IPS DF 19.7 (cell line): Measurements from ENCODE around the gene TTLL4.

Source experiments
- DNase-seq: peaks from one replicate; pipeline ENCODE4 v3.0.0-alpha.2; 2013; ENCODE audit warnings: low read depth, low spot score

TTLL4 gene

DNA sequence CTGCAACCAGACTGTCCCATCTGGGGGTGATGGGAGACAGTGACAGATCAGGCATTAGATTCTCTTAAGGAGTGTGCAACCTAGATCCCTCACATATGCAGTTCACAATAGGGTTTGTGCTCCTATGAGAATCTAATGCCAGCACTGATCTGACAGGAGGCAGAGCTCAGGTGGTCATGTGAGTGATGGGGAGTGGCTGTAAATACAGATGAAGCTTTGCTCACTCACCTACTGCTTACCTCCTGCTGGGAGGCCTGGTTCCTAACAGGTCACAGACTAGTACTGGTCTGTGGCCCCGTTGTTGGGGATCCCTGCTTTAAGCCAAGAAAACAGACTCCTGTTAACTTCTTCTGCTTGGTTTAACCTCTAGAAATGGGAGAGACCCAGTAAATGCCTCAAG, 74.5 kb downstream of the TTLL4 start:
- DNase-seq: no peak

GRCh38 chr2:218786133-218786532, 75.5 kb downstream of the TTLL4 start:
- DNase-seq: no peak

DNA sequence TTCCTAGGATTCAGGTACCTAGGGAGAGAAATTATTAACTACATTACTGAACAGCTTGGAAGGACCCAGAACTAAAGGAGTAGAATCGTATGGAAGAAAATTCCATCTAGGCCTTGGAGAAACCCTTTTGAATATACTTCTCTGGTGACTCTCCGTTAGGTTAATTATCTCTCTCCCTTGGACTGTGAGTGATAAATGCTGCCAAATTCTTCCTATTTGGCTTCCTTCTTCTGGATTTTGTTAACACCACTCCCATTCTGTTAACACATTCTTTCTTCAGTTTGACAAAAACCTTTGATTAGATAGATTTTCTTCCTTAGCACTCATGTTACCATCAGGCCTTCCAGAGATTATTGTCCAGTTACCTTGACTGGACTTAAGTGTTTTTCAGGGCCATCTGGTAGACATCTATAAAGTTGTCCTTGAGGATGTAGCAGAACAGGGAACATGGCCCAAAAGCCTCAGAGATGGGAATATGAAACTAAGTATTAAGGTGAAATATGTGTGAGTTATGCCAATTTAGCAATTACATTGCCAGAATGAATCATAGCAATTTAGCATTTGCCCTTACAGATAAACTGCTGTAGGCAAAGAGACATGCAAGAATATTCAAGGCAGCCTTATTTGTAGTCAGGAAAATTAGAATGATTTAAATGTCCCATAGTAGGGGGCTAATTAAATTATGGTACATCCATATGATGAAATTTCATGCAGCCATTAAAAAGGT, 78.1 kb downstream of the TTLL4 start:
- DNase-seq: no peak

DNA sequence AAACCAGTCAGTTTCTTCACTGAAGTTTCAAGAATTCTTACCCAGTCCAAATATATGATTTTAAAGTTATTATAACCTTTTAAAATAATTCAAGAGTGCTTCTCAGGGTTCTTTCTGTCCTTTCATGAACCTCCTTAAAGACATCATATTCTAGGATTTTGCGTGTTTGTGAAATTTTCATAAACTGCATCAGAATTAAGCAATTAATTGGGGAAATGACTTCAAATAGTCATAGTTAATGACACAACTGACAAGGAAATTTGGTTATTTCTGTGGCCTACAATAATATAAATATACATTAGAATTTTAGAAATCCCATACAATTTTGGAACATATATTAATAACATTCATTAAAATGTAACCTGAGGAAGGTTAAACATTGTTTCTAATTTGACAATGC, 81.8 kb downstream of the TTLL4 start:
- no peak for DNase-seq

DNA sequence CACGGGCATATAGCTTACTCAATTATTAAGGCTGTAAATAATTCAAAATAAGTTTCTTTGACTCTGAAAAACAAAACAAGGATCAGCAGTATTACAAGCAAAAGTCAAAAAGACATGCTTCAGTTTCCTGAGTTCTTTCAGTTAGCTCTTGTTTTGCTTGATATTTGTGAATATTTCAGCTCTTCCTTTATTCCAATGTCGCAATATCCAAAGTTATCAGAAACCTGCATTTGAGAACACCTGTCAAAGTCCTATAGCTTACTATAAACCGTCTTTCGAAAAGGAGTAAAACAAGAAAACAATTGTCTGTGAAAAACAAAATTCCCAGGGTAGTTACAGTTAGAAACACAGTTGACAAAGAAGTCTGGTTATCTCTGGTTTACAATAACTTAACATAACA, 86.1 kb downstream of the TTLL4 start:
- DNase-seq: no peak

DNA sequence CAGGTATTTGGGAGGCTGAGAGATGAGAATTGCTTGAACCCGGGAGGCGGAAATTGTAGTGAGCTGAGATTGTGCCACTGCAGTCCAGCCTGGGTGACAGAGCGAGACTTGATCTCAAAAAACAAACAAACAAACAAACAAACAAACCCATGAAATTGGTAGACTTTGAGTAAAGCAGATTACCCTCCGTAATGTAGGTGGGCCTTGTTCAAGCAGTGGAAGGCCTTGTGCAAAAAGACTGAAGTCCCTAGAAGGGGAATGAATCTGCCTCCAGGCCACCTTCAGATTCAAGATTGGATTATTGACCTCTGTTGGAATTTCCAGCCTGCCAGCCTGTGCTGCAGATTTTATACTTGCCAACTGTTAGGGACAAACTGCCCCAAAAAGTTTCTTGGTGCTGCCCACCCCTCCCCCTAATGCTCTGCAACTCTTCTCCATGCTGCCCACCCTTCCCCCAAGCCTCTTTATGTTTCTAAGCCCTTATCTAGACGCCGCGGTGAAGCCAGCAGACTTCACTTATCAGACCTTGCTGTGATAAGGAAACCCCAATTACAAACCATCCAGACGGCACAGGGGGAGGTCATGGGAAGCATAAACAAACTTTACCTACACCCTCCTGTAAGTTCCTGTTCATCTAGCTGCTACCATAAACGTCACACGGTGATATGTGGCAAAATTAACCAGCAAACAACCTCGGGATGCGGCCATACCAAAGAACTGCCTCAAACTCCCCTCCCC, 88.3 kb downstream of the TTLL4 start:
- DNase-seq: no peak

DNA sequence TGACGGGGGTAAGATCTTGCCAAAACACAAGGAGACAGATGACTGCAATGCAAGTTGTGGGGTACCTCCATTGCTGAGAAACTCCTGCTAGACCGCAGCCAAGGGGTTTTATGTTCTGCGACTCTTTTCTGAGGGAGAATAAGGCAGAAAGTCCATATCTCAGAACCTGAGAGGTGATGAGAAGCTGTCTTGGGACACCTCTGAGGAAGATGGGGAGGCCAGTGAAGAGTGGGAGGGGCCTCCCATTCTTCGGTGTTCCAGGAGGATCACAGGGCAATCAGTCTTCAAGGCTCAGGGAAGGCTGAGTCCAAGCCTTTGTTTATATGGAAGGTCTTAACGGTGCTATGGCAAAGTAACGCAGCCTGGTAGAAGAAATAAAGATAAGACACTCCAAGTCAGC, 89.4 kb downstream of the TTLL4 start:
- DNase-seq: no peak

DNA sequence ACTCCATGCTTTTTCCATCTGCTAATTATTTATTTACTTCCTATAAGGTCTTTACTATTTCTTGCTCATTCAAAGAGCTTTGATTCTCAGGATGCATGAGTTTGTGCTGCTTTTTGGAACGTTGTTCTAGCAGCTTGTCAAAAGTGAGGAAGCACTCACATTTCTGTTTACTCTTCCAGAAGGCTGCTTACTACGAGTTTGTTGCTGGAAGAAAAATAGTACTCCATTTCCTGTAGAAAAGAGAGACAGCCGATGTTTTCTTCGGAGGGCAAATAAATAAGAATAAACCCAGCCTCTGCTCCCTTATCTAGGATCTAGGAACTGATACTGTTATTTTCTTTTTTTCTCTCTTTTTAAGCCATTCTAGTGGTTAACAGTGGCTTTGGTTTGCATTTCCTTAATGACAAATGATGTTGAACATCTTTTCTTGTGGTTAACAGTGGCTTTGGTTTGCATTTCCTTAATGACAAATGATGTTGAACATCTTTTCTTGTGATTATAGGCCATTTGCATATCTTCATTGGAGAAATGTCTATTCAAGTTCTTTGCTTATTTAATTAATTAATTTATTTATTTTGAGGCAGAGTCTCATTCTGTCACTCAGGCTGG, 91.9 kb downstream of the TTLL4 start:
- DNase-seq: no peak

GRCh38 chr2:218804817-218805216, 94.2 kb downstream of the TTLL4 start:
- no peak for DNase-seq
